ENCODE data around the gene SNRNP25.

DNA sequence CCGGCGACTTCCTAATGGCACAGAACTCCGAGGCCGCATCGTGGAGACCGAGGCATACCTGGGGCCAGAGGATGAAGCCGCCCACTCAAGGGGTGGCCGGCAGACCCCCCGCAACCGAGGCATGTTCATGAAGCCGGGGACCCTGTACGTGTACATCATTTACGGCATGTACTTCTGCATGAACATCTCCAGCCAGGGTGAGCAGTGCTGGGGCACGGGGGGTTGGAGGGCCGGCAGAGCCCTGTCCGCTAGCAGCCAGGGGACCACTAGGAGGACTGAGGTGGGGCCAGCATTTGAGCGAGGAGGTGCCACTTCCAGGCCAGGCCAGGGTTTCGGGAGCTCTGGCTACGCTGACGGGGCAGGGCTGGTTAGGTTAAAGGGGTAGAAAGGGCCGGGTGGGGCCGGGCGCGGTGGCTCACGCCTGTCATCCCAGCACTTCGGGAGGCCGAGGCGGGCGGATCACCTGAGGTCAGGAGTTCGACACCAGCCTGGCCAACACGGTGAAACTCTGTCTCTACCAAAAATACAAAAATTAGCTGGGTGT, 29.5 kb downstream of the SNRNP25 start:
- TF ChIP-seq, protein P1, sequence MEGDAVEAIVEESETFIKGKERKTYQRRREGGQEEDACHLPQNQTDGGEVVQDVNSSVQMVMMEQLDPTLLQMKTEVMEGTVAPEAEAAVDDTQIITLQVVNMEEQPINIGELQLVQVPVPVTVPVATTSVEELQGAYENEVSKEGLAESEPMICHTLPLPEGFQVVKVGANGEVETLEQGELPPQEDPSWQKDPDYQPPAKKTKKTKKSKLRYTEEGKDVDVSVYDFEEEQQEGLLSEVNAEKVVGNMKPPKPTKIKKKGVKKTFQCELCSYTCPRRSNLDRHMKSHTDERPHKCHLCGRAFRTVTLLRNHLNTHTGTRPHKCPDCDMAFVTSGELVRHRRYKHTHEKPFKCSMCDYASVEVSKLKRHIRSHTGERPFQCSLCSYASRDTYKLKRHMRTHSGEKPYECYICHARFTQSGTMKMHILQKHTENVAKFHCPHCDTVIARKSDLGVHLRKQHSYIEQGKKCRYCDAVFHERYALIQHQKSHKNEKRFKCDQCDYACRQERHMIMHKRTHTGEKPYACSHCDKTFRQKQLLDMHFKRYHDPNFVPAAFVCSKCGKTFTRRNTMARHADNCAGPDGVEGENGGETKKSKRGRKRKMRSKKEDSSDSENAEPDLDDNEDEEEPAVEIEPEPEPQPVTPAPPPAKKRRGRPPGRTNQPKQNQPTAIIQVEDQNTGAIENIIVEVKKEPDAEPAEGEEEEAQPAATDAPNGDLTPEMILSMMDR (IDR thresholded peaks at IDR 0.05; ENCODE audit: low read length) = no peak
- TF ChIP-seq EZH2 (optimal IDR thresholded peaks at IDR 0.05; ENCODE audit: low read depth, low read length) (no peak), EZH2phosphoT487 (IDR thresholded peaks at IDR 0.05; ENCODE audit: low read length) (no peak)
